Globus pallidus (tissue), 1 donor: Measurements from ENCODE around the gene AKAP6.

Experiments
- DNase-seq: peaks from one replicate; pipeline ENCODE4 v3.0.0-alpha.2; 2015; ENCODE audit warnings: low spot score

Gene AKAP6

DNA sequence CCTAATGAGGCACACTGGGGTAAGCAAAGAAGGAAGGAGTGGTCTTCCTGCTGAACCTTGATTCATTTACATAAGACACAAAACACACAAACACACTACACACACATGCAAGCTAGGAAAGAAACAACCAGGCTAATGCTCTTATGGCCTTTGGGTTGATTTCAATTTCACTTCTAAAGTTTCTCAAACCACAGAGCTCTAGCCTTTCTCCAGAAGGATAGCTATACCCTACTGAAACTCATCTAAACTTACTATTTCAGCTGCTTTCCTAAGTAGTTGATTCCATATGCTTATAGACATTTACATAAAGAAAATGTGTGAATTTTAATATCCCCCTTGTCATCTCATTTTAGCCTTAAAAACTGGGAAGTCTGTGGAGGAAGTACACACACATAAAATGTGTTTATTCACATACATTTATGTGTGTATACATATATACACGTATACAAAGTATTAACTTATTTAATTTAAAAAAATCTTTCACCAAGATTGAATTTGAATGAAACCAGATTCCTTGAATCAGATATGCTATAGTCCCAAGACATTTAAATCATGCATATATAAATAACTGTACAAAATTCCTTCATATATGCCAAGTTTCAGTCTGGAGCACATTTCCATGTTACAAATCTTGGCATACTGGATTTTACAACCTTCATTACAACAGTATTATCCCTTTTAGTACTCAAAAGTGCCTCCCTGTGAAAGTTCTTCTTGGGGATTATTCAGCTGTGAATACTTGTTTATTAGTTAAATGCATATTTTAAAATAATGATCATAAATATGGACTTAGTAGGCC is 377.8 kb downstream of the AKAP6 start:
- no peak for DNase-seq

DNA sequence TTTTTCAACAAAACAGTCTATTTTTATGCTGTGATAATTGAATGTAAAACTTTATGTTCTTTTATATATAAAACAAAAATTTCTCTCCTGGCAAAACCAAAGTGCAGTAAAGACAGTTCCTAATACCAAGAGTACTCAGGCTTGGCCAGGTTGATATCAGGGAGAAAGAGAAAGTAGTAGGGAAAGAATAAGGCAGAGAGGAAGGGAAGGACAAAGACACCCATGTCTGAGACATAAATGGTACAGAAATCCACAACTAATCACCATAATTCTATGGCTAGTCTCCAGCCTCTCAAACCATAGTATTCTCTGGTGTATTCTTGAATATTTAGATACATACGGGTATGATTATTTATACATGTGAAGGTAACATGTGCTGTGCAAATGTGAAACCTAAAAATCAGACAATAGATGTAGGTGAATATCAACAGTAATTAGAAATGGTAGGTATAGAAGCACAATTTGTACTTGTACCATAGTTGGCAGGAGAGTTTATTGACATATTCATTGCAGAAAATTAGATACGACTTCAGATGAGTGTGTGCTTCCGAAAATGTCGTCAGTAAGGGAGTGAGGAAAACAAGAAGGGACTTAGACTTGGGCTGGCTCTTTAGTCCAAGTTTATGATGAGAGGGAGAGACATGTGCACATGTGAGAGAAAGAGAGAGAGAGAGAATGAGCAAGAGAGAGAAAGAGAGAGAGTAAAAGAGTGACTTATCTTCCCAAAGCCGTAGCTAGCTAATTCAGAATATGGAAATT is 378.8 kb downstream of the AKAP6 start:
- DNase-seq = no peak

GRCh38 chr14:32709027-32709426 is 379.9 kb downstream of the AKAP6 start:
- DNase-seq = peak; percentile 81

- DNase-seq = no peak
Measured at GRCh38 chr14:32710231-32710671, 381.2 kb downstream of the AKAP6 start.

- peak; percentile 83 for DNase-seq
Measured at GRCh38 chr14:32710731-32711680, 381.9 kb downstream of the AKAP6 start.

DNA sequence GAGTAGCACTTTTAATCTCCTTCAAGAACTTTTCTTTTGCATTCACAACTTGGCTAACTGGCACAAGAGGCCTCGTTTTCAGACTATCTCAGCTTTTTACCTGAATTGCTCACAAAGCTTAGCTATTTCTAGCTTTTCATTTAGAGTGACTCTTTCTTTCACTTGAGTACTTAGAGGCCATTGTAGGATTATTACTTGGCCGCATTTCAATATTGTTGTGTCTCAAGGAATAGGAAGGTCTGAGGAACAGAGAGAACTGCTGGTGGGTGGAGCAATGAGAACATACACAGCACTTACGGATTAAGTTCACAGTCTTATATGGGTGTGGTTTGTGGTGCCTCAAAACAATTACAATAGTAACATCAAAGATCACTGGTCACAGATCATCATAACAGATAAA is 384.8 kb downstream of the AKAP6 start:
- no peak for DNase-seq

DNA sequence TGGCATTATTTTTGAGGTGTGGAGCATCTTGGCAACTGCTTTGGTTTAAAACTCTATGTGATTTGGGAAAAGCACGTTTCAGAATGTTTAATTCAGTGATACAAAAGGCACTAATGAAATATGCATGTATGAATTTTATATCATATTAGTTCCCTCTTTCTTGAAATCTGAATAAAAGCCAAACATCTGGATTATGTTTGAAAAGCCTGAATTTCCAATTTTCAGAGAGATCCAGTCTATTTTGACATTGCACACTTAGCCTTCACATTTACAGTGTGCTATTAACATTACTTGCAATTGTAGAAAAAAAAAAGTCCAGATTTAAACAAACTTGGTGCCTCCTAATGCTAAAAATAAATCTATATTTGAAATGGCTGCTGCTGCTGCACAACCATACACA is 390.5 kb downstream of the AKAP6 start:
- no peak for DNase-seq

- DNase-seq = no peak
Measured at GRCh38 chr14:32720927-32721326, 391.8 kb downstream of the AKAP6 start.

GRCh38 chr14:32722631-32723183 is 393.6 kb downstream of the AKAP6 start:
- DNase-seq = no peak

- DNase-seq = no peak
Measured at GRCh38 chr14:32724867-32725471, 395.9 kb downstream of the AKAP6 start.

DNA sequence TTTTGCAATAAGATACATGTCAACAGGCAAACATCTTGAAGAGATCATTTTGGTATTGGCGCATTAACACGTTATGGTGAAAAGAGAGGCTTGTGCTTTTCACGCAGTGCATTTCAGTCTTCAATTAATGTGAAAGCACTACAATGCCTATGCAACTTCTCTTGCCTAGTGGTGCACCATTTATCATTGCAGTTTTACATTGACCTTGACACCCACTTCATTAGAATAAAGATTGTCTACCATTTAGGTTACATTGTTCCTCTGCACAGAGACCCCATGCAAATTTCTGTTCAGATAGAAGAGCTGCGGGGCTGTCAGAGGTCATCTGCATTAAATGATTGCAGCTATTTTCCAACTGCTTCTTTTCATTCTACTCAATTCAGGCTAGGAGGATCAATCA is 397.4 kb downstream of the AKAP6 start:
- DNase-seq = no peak

DNA sequence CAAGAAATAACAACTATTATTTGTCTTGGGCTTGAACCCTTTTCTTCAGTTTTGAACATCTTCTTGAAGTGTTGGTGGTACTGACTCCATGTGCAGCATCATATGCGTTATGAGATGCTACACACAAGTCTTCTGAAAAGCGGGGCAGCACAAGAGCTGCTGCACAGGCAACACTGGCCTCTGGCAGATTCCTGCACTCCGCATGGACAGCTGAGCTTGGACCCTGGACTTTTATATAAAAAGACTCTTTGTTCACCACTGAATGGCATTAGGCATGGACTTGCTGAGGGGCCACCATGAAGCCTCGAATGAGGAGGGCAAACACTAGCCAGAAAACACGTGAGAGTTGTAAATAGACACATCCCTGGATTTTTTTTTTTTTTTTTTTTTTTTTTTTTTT is 398.7 kb downstream of the AKAP6 start:
- peak; percentile 80 for DNase-seq

- DNase-seq = no peak
Measured at GRCh38 chr14:32728526-32728925, 399.4 kb downstream of the AKAP6 start.

DNA sequence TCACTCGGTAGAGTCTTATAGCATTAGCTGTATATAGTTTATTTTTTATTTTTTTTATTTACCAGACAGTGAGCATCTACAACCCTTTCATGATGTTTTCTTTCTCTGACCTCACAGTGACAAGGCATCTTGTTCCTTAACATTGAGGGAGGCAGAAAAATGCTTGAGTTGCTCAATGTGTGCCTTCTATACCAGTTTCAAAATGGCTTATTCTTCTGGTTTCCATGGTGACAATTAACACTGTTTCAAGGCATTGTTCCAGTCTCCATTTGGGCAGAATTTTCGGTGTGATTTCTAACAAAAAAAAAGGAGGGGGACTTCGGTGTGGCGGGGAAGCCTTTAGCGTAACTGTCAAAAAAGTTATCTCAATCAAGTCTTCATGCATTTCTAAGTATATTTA is 399.9 kb downstream of the AKAP6 start:
- no peak for DNase-seq

- no peak for DNase-seq
Measured at GRCh38 chr14:32731249-32731648, 402.2 kb downstream of the AKAP6 start.

DNA sequence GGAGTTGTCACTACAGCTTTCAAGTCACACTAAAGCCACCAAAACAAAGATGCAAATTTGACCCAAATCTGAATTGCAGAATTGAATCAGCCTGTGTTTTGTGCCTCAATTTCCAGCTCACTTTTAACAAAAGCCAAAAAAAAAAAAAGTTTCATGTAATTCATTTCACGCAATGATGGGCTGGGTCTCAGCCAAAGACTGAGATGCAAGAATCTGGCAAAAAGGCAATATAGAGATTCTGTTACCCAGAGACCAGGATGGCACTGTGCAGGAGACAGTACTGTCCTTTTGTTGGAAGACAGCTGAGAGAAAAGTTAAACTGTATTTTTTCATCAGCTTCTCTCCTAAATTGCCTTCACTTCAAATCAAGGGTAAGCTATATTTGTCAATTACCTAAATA is 403.9 kb downstream of the AKAP6 start:
- DNase-seq = no peak

DNA sequence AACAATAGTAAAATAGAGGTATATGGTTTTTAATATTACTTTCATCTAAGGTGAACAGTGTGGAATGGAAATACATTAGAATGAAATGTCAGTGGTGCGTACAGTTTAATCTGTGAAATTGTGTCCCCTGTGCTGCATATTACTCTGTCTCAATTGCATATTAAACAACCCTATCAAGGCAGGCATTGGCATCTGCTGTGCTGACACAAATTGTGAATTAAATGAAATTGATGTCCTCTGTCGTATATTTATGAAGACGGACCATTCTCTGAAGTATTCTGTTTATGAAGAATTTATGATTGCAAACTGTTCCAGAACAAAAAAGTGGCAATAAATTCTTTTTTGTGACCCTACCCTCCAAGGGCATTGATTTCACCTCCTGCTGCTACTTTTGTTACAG is 405.2 kb downstream of the AKAP6 start:
- no peak for DNase-seq

DNA sequence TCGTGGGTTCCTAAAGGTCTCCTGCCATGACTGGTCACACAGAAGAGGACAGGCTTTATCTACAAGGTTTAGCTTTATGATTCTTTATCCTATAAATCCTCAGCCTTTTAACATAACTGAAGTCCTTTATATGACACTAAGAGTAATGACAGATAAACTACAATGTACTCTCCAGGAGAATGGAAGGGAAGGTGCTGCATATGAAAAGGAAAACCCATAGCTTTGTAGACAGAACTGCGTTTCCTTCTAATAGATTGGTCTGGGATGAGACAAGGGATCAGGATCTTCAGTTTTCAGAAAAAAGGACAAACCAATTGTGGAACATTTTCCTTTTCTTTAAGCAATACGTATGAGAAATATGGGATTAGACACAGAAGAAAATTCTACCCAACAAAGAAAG is 408.5 kb downstream of the AKAP6 start:
- DNase-seq = no peak

DNA sequence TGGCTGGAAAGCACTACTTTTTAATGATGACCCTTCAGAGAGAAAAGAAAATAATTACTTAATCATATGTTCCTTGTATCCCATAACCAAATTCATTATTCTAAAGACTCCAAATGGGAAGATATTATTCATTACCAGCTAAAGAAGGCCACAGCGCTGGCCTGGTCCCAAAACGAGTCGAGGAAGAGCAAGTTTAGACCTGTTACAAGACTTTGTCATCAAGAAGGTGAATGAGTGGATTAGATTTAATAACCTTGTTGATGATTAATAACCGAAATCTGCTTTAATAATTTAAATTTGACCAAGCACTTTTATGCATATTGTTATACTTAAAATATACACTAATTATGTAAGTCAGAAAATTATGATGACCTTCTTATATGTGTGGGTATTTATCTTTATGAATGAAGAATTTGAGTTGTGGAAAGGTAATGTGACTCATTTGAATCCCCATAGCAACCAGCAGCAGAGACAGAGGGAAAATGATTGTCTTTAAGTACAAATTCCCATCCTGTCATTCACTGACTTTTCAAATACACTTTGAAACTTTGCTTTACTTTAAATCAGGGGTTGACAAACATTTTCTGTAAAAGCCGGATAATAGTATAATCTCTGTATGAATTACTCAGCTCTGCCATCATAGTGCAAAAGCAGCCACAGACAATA is 409.2 kb downstream of the AKAP6 start:
- DNase-seq = no peak

DNA sequence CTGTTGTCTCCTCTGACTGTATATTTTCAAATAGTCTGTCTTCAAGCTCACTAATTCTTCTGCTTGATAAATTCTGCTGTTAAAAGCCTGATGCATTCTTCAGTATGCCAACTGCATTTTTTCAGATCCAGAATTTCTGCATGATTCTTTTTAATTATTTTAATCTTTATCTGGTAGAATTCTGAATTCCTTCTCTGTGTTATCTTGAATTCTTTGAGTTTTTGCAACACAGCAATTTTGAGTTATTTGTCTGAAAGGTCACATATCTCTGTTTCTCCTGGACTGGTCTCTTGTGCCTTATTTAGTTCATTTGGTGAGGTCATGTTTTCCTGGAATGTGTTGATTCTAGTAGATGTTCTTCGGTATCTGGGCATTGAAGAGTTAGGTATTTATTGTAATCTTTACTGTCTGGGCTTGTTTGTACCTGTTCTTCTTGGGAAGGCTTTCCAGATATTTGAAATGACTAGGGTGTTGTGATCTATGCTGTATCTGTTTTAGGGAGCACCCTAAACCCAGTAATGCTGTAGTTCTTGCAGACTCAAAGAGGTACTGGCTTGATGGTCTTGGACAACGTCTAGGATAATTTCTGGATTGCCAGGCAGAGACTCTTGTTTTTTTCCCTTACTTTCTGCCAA is 415.8 kb downstream of the AKAP6 start:
- no peak for DNase-seq

DNA sequence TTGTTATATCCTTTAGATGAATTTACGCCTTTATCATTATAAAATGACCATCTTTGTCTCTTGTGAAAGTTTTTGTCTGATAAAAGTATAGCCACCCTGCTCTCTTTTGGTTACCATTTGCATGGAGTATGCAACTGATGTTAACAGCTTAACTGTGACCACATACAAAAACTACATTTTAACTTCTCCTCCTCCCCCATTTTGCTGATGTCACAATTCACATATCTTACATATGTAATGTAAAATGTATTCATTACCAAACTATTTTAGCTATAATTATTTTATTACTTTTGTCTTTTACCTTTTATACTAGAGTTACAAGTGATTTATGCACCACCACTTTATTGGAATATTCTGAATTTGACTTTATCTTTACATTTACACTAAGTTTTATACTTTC is 425.1 kb downstream of the AKAP6 start:
- no peak for DNase-seq
